GM19238 (cell line): ENCODE measurements around the gene BSDC1.
A peak's percentile ranks its signal among the peaks of the same experiment; 100 is the strongest.
"Not testable (repeated sequence)": the region's sequence is repeated elsewhere in the genome, so short reads cannot be mapped to it uniquely, and the experiment has no call there.

Experiments used
- DNase-seq: peaks from one replicate; pipeline ENCODE4 v3.0.0; 2011; ENCODE audit warnings: low spot score; ENCODE audit not compliant: insufficient read length

Gene BSDC1

DNA sequence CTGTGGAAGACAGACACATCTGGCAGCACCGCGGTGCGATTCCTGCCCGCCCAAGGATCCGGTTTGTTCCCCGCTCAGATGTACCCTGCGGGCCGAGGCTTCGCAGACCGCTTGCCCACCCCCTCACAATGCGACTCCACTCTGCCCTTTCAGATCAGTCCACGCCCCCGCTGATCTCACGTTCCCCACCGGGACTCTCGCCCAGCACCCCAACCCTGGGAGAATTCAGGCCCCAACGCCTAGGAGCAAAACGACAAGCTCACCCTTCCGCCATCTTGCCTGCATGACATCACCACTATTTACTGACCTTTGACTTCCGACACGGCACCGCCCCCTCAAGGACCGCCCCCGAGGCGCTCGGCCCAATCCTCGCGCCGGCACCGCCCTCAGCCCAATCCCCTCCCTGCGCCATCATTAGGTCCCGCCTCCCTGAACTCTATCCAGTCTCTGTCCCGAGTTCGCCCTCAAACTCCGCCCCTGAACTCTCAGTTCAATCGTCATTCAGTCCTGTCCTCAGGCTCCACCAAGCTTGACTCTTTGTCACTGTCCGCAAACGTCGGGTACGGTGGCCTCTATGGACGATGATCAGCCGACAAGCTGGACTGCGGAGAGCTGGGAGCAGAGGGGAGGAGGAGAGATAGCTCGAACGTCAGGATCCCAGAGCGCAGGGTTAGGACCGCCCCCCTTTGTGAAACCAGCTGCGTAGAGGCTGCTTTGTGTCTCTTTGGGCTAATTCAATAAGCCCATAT, at the start of gene BSDC1:
BSDC1 (minus strand) TSS at position 301 of the 749 bp plus-strand sequence; CDS start at position 274, 27 bp downstream.
- DNase-seq: peak; percentile 91

DNA sequence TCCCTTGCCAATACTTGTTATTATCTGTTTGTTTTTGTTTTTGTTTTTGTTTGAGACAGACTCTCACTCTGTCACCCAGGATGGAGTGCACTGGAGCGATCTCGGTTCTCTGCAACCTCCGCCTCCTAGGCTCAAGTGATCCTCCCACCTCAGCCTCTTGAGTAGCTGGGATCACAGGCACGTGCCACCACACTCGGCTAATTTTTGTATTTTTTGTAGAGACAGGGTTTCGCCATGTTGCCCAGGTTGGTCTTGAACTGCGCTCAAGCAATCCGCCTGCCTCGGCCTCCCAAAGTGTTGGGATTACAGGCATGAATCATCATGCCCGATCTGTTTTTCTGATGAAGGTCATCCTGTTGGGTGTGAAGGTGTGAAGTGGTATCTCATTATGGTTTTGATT, 47.2 kb upstream of the BSDC1 start:
- not testable (repeated sequence) for DNase-seq

- DNase-seq: not testable (repeated sequence)
These were observed 44.5 kb upstream of the BSDC1 start for GRCh38 chr1:32438777-32439176.

- no peak for DNase-seq
These were observed 43.9 kb upstream of the BSDC1 start for GRCh38 chr1:32438136-32438535.

GRCh38 chr1:32431736-32432400, 37.6 kb upstream of the BSDC1 start:
- peak; percentile 19 for DNase-seq

- no peak for DNase-seq
These were observed 33.2 kb upstream of the BSDC1 start for GRCh38 chr1:32427264-32427963.

GRCh38 chr1:32426489-32427255, 32.4 kb upstream of the BSDC1 start:
- no peak for DNase-seq

DNA sequence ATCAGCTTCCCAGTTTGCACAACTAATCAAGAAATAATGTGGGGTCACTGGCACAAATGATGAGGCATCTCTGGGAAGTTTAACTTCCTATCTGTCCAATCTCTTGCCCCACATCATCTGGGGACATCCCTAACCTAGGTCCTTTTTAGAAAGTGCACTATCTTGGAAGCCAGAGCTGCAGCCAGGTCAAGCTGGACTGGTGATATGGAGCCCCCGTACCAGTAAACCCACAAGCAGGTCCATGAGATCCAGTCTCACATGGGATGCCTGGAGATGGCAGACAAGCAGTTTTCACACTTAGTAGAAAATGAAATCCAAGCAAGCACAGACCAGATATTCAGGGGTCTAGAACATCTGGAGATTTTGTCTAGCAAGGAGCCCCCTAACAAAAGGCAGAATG, 27.5 kb upstream of the BSDC1 start:
- DNase-seq: no peak

GRCh38 chr1:32414186-32414886, 20.1 kb upstream of the BSDC1 start:
- DNase-seq: no peak

- DNase-seq: peak; percentile 35
These were observed 19.4 kb upstream of the BSDC1 start for GRCh38 chr1:32413507-32414185.

GRCh38 chr1:32411261-32411660, 17.0 kb upstream of the BSDC1 start:
- DNase-seq: no peak

GRCh38 chr1:32406629-32407111, 12.4 kb upstream of the BSDC1 start:
- no peak for DNase-seq

DNA sequence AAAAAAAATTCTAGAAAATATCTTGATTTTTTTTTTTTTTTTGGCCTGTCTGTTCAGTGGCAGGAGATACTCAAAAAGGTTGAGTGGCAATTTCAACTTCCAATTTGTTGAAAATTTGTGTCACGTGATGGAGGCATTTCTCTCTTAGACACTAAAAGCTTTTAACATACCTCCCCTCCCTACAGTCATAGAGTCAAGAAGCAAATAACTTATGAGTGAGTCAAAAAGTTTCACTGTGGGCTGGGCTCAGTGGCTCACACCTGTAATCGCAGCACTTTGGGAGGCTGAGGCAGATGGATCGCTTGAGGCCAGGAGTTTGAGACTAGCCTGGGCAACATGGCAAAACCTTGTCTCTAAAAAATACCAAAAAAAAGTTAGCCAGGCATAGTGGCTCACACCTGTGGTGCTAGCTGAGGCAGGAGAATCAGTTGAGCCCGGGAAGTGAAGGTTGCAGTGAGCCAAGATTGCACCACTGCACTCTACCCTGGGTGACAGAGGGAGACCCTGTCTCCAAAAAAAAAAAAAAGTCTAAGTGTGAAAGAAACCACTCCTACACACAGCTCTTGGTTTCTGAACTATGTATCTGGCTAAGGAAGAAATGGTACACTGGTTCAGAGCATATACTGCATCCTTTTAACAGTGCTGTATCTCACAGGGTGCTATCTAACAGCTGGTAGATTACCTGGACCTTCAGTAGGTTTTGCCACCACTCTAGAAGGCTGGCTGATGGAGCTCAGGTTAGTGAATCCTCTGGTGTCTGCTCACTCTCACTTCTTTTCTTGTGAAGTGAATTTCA, 11.6 kb upstream of the BSDC1 start:
- no peak for DNase-seq

DNA sequence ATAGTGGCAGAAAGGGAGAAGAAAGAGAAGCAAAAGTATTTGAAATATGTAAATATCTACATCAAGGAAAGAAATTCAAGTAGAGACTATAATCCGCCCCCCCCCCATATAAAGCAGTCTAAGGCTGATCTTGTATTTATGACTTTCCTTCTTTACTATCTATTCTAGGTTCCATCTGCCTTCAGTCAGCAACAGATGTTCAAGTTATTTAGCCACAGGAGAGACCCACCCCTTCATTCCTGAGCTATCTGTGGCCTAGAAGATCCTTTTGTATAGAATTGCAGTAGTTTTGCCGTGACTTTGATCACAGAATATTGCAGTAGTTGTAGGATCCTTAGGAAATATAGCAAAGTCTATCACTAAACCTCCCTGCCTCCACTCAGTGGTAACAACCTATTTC, 10.7 kb upstream of the BSDC1 start:
- no peak for DNase-seq

DNA sequence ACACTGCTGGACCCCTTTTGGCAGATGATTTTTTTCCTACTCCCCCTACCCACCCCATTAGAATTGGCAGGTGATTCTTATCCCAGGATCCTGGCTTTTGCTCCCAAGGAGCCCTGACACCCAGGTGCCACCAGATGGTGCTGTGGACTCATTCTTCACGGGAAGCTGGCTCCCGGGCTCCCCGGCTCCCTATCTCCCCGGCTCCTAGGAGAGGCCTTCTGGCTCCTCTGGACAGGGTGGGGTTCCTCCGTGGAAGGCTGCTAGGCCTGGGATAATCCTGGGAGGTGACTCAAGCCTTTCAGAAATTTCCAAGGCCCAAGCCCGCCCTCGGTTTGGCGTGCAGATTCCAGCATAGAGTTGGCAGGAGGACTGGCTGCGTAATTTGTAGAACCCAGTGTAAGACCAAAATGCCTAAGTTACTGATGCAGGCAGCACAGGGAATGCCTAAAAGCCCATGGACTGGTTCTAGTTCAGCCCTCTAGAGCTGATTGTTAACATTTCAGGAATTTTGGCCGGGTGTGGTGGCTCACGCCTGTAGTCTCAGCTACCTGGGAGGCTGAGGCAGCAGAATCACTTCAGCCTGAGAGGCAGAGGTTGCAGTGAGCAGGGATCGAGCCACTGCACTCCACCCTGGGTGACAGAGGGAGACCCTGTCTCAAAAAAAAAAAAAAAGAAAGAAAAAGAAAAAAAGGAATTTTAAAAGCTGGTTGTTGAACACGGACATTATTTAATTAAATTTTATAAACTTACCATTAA, 6.8 kb upstream of the BSDC1 start:
- DNase-seq: peak; percentile 70

DNA sequence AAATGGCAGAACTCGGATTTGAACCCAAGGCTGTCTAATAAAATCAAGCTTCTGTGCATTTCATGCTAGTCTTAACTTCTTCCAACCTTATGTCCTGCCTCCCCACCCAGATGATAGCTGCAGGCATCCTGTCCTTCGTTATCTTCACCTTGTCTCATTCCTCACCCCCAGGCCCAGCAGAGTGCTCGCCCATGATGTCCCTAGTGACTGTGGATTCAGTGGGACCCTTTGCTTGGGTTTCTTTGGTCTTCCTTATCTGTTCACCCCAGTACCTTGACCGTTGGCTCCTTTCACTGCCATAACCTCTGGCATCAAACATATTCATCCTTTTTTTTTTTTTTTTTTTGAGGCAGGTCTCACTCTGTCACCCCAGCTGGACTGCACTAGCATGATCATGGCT, 5.6 kb upstream of the BSDC1 start:
- no peak for DNase-seq

DNA sequence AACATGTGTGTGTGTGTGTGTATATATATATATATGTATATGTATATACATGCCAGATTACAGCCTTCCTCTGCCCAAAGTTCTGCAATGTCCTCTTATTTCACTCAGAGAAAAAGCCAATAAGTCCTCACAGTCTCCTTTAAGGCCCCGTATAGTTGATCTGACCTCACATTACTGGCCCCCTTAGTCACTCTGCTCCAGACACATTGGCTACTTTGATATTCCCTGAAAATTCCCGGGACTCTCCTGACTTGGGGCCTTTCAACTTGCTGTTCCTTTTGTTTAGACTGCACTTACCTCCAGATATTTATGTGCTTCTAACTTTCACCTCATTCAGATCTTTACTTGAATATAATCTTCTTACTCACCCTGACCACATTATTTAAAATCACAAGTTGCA, 4.2 kb upstream of the BSDC1 start:
- DNase-seq: no peak

DNA sequence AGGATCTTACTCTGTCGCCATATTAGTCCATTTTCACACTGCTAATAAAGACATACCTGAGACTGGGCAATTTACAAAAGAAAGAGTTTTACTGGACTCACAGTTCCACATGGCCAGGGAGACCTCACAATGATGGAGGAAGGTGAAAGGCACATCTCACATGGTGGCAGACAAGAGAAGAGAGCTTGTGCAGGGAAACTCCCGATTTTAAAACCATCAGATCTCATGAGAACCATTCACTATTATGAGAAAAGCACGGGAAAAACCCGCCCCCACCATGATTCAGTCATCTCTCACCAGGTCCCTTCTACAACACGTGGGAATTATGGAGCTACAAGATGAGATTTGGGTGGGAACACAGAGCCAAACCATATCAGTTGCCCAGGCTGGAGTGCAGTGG, 2.3 kb upstream of the BSDC1 start:
- DNase-seq: not testable (repeated sequence)
